GM15510 (cell line): ENCODE results near the gene MYO7B.

Experiments used
- POLR2A ChIP-seq: IDR thresholded peaks from 3 replicates; pipeline ENCODE4 v1.6.1; 2011; ENCODE audit warnings: borderline replicate concordance; ENCODE audit not compliant: insufficient read length; ENCODE audit errors: extremely low read depth

MYO7B gene

GRCh38 chr2:127683056-127683455 is 147.6 kb downstream of the MYO7B start:
- TF ChIP-seq POLR2A: no peak

- TF ChIP-seq POLR2A: no peak
Measured at GRCh38 chr2:127683757-127684156, 148.3 kb downstream of the MYO7B start.

GRCh38 chr2:127685410-127686080 is 150.1 kb downstream of the MYO7B start:
- TF ChIP-seq POLR2A: no peak
